Measurements from ENCODE around the gene SLC7A5.
"Not testable (repeated sequence)": the region's sequence is repeated elsewhere in the genome, so short reads cannot be mapped to it uniquely, and the experiment has no call there.

- TF ChIP-seq POLR2A (IDR thresholded peaks at IDR 0.05; ENCODE audit: low read depth, low read length); ELK1 (IDR thresholded peaks at IDR 0.05; ENCODE audit: borderline replicate concordance, low read depth, low read length); BHLHE40 (IDR thresholded peaks at IDR 0.05; ENCODE audit: low read depth, low read length); RFX5 (IDR thresholded peaks at IDR 0.05; ENCODE audit: low read depth, low read length): not testable (repeated sequence)
- TF ChIP-seq, protein P1, sequence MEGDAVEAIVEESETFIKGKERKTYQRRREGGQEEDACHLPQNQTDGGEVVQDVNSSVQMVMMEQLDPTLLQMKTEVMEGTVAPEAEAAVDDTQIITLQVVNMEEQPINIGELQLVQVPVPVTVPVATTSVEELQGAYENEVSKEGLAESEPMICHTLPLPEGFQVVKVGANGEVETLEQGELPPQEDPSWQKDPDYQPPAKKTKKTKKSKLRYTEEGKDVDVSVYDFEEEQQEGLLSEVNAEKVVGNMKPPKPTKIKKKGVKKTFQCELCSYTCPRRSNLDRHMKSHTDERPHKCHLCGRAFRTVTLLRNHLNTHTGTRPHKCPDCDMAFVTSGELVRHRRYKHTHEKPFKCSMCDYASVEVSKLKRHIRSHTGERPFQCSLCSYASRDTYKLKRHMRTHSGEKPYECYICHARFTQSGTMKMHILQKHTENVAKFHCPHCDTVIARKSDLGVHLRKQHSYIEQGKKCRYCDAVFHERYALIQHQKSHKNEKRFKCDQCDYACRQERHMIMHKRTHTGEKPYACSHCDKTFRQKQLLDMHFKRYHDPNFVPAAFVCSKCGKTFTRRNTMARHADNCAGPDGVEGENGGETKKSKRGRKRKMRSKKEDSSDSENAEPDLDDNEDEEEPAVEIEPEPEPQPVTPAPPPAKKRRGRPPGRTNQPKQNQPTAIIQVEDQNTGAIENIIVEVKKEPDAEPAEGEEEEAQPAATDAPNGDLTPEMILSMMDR (conservative IDR thresholded peaks at IDR 0.05; ENCODE audit: low read depth, low read length) = not testable (repeated sequence)
These were observed 31.2 kb upstream of the SLC7A5 start for GRCh38 chr16:87900489-87900888.
